Loucy (cell line): ENCODE data around the gene NOS3.
A peak's percentile ranks its signal among the peaks of the same experiment; 100 is the strongest.

ENCODE experiments used
- H2AFZ ChIP-seq: fragments of 200-600 bp; sonication (generic); 2 replicates; pipeline ENCODE4 v1.6.0; 2016; ENCODE audit warnings: antibody characterized with exemption, mild to moderate bottlenecking, low read length, moderate library complexity
- H3F3A ChIP-seq: fragments of 200-600 bp; 2 replicates; pipeline ENCODE4 v1.6.0; 2016; ENCODE audit warnings: antibody characterized with exemption, low read depth, mild to moderate bottlenecking
- H3K27me3 ChIP-seq: fragments of 200-600 bp; sonication (generic); 2 replicates; pipeline ENCODE4 v1.6.1; 2014; ENCODE audit warnings: low read length, mild to moderate bottlenecking; ENCODE audit not compliant: insufficient read depth, poor library complexity, severe bottlenecking
- H3K36me3 ChIP-seq: fragments of 200-600 bp; sonication (generic); 2 replicates; pipeline ENCODE4 v1.6.1; 2016; ENCODE audit warnings: low read length; ENCODE audit not compliant: insufficient read depth
- H3K4me1 ChIP-seq: fragments of 200-600 bp; sonication (generic); 2 replicates; pipeline ENCODE4 v1.5.1; 2014; ENCODE audit warnings: low read length, mild to moderate bottlenecking; ENCODE audit not compliant: insufficient read depth, poor library complexity, severe bottlenecking
- H3K4me2 ChIP-seq: fragments of 200-600 bp; sonication (generic); 2 replicates; pipeline ENCODE4 v1.6.0; 2014; ENCODE audit warnings: antibody characterized with exemption, low read length, low read depth, mild to moderate bottlenecking; ENCODE audit not compliant: poor library complexity, severe bottlenecking
- H3K4me3 ChIP-seq: fragments of 200-600 bp; sonication (generic); 2 replicates; pipeline ENCODE4 v1.5.1; 2014; ENCODE audit warnings: low read length, mild to moderate bottlenecking, mixed read lengths; ENCODE audit not compliant: poor library complexity, severe bottlenecking
- H3K79me2 ChIP-seq: fragments of 200-600 bp; sonication (generic); 2 replicates; pipeline ENCODE4 v1.6.1; 2014; ENCODE audit warnings: low read length; ENCODE audit not compliant: insufficient read depth
- H3K9ac ChIP-seq: fragments of 200-600 bp; sonication (generic); 2 replicates; pipeline ENCODE4 v1.6.0; 2014; ENCODE audit warnings: mild to moderate bottlenecking, low read depth, low read length, moderate library complexity; ENCODE audit not compliant: poor library complexity, severe bottlenecking
- H3K9me2 ChIP-seq: fragments of 200-600 bp; sonication (generic); replicated peaks from 2 replicates; pipeline ENCODE4 v1.6.1; 2016; ENCODE audit warnings: low read depth, low read length, mixed read lengths
- H3K9me3 ChIP-seq: fragments of 200-600 bp; sonication (generic); 2 replicates; pipeline ENCODE4 v1.6.1; 2014; ENCODE audit warnings: mild to moderate bottlenecking, antibody characterized with exemption, low read length, low read depth; ENCODE audit not compliant: insufficient read depth
- H4K20me1 ChIP-seq: fragments of 200-600 bp; sonication (generic); 2 replicates; pipeline ENCODE4 v1.6.0; 2014; ENCODE audit warnings: antibody characterized with exemption, low read length, mild to moderate bottlenecking; ENCODE audit not compliant: insufficient read depth, poor library complexity, severe bottlenecking
- CTCF ChIP-seq: fragments of 200-600 bp; sonication (generic); conservative IDR thresholded peaks from 2 replicates; pipeline ENCODE4 v1.5.1; 2014; ENCODE audit warnings: mild to moderate bottlenecking, antibody characterized with exemption, low read length
- EZH2phosphoT487 ChIP-seq: fragments of 200-600 bp; IDR thresholded peaks from 2 replicates; pipeline ENCODE4 v1.6.1; 2018; ENCODE audit warnings: antibody characterized with exemption, mild to moderate bottlenecking, moderate library complexity, borderline replicate concordance

Gene NOS3

GRCh38 chr7:150962553-150963399, 28.0 kb upstream of the NOS3 start:
- H3K4me2 ChIP-seq = peak overlapping the region; percentile 46
- H3K4me3 ChIP-seq = peak overlapping the region; percentile 26
- H3K9ac ChIP-seq = peak overlapping the region; percentile 65
- no peaks in the 10 kb centered on the region for H3F3A ChIP-seq
- H3K27me3 ChIP-seq = no peaks in the 10 kb centered on the region
- H3K4me1 ChIP-seq = peaks cover 49% of the 10 kb centered on the region
- H3K36me3 ChIP-seq = no peaks in the 10 kb centered on the region
- no peaks in the 10 kb centered on the region for H3K9me3 ChIP-seq
- no peak overlapping the region for H2AFZ ChIP-seq
- H3K9me2 ChIP-seq = no peaks in the 10 kb centered on the region
- H3K79me2 ChIP-seq = no peaks in the 10 kb centered on the region
- H4K20me1 ChIP-seq = no peaks in the 10 kb centered on the region
- TF ChIP-seq EZH2phosphoT487 = no peak
- TF ChIP-seq CTCF = peak; percentile 98

- no peaks in the 10 kb centered on the region for H3K9me2 ChIP-seq
- TF ChIP-seq CTCF (no peak), EZH2phosphoT487 (no peak)
- H3K36me3 ChIP-seq = no peaks in the 10 kb centered on the region
- H3K79me2 ChIP-seq = no peaks in the 10 kb centered on the region
- H3K4me2 ChIP-seq = no peak overlapping the region
- no peak overlapping the region for H3K9ac ChIP-seq
- peaks cover 48% of the 10 kb centered on the region for H3K4me1 ChIP-seq
- H3F3A ChIP-seq = no peaks in the 10 kb centered on the region
- H3K4me3 ChIP-seq = no peak overlapping the region
- no peak overlapping the region for H2AFZ ChIP-seq
- H4K20me1 ChIP-seq = no peaks in the 10 kb centered on the region
- H3K9me3 ChIP-seq = no peaks in the 10 kb centered on the region
- no peaks in the 10 kb centered on the region for H3K27me3 ChIP-seq
Measured at GRCh38 chr7:150963707-150964559, 26.9 kb upstream of the NOS3 start.

GRCh38 chr7:150964593-150965111, 26.2 kb upstream of the NOS3 start:
- Histone ChIP-seq H3K9ac (no peak overlapping the region), H3K4me2 (no peak overlapping the region), H3K27me3 (no peaks in the 10 kb centered on the region), H3F3A (no peaks in the 10 kb centered on the region), H3K4me1 (peaks cover 41% of the 10 kb centered on the region), H3K9me3 (no peaks in the 10 kb centered on the region), H3K4me3 (no peak overlapping the region), H4K20me1 (no peaks in the 10 kb centered on the region), H3K36me3 (no peaks in the 10 kb centered on the region), H3K9me2 (no peaks in the 10 kb centered on the region), H2AFZ (no peak overlapping the region), H3K79me2 (no peaks in the 10 kb centered on the region)
- TF ChIP-seq EZH2phosphoT487 (no peak), CTCF (no peak)
